GM10266 (cell line): ENCODE measurements around the gene SYTL3.

ENCODE experiments used
- DNase-seq: peaks from one replicate; pipeline ENCODE4 v3.0.0; 2012; ENCODE audit errors: extremely low spot score
- TF ChIP-seq, protein P1 (sequence below): IDR thresholded peaks from 2 replicates; pipeline ENCODE4 v1.5.1; 2012; ENCODE audit warnings: mild to moderate bottlenecking, low read depth; ENCODE audit not compliant: control insufficient read depth, insufficient read depth; ENCODE audit errors: missing control alignments

Gene SYTL3

DNA sequence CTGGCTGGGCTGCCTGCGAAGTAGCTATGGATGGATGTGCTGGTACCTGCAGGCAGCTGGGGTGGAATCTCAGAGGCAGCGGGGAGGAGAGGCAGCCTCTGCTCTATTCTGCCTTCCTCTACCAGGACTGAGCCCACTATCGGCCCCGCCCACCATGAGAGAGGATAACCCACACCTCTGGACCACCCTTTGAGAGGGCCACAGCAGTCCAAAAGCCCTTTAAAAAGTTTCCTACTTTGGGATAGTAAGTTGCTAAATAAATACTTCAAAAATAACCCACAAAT, 133.3 kb downstream of the SYTL3 start:
- TF ChIP-seq, protein P1, sequence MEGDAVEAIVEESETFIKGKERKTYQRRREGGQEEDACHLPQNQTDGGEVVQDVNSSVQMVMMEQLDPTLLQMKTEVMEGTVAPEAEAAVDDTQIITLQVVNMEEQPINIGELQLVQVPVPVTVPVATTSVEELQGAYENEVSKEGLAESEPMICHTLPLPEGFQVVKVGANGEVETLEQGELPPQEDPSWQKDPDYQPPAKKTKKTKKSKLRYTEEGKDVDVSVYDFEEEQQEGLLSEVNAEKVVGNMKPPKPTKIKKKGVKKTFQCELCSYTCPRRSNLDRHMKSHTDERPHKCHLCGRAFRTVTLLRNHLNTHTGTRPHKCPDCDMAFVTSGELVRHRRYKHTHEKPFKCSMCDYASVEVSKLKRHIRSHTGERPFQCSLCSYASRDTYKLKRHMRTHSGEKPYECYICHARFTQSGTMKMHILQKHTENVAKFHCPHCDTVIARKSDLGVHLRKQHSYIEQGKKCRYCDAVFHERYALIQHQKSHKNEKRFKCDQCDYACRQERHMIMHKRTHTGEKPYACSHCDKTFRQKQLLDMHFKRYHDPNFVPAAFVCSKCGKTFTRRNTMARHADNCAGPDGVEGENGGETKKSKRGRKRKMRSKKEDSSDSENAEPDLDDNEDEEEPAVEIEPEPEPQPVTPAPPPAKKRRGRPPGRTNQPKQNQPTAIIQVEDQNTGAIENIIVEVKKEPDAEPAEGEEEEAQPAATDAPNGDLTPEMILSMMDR: no peak
- no peak for DNase-seq

DNA sequence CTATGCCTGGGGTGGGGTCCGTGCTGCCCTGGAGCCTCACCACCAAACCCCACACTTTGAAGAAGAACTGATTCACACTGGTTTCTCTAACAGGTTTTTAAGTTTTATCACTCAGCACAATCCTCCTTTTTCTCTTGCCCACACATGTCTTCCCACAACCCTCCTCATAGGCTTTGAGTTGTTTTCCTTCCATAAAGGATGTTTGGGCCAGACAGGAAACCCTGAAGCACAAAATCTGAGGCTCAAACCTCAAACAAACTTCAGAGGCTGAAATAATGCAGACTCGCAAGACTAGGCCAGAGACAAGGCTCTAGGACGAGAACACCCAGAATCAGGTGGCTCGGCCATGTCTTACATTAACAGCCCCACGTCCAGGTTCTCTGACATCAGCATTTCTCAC, 134.0 kb downstream of the SYTL3 start:
- TF ChIP-seq, protein P1: no peak

DNA sequence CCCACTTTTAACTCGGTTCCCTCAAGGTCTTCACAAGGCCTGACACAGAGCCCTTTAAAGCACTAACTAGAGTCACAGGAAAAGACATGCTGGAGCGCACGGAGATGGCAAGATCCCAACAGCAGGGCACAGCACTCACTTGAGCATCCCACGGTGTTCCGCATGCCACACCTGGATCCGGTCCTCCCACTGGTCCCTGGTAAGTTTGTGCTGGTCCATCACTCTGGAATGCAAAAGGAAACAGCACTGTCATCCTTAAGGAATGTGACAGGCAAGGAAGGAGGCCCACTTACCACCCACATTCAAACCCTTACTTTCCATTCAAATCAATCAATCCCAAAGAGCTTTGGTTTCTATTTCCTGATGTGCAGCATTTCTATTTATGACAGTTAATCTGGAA, 134.7 kb downstream of the SYTL3 start:
- no peak for DNase-seq
- TF ChIP-seq, protein P1: no peak

More for the DNA sequence above, 134.0 kb downstream of the SYTL3 start:
- DNase-seq: no peak

DNA sequence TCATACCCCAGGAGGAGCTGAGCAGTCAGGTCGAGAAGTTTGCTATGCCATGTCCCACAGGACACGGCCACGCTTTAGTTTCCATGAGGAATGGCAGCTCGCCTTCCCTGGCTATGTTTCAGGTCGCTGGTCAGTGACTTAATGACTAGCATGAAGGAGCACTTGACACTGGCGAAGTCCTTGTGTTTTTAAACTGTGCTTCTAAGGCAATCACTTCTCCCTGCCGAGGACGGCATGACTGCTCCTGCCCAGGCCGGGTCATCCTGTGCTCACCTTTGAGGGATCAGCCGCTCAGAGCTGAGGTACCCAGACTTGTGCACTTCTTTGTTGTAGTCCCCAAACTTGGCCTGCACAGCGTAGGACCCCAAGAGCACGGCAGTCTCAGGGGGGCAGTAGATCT, 135.2 kb downstream of the SYTL3 start:
- TF ChIP-seq, protein P1: no peak
- DNase-seq: no peak

DNA sequence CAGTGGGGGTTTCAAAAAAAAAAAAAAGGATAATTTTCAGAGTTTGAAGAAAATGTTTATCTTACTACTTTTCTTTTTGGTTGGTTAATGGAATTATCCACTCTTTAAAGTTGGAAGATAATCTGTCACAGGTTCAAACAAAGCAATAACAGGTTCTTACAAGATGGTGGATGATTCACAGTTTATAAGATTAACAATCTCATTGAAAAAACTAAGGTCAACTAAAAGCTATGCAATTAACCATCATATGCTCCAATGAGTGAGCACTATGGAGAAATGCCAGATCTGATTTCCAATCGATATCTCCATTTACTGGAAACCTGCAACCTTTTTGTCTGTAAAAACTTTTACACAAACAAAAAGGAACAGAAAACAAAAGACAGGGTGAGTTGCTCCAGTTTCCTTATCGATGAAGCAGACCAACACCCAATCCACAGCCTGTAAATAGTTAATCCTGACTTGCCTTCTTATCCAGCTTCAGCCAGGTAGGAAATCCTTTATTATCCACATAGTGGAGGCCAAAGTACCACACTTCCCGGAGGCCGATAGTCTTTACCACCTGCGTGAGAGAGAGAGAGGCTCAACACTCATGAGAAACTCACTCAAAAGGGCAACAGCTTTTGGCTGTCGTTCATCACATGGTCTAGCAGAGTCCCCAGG, 136.9 kb downstream of the SYTL3 start:
- TF ChIP-seq, protein P1: no peak
- no peak for DNase-seq

DNA sequence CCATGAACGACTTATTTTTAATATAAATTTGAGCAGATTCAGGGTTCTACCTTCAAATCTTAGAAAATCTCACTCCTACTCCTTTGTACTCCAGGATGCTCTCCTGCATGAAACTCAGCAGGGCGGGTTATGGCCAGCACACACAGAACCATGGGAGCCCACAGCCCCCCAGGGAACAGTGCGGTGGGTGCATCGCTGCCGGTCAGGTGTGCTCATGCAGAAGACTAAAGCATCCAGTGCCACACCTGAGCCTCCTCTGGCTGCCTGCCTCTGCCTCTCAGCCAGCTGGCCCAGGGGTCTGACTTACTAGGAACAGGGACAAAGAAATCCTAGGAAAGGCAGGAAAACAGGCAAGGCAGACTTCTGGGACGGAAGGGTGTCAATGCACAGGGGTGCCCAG, 137.5 kb downstream of the SYTL3 start:
- DNase-seq: no peak
- TF ChIP-seq, protein P1: no peak

DNA sequence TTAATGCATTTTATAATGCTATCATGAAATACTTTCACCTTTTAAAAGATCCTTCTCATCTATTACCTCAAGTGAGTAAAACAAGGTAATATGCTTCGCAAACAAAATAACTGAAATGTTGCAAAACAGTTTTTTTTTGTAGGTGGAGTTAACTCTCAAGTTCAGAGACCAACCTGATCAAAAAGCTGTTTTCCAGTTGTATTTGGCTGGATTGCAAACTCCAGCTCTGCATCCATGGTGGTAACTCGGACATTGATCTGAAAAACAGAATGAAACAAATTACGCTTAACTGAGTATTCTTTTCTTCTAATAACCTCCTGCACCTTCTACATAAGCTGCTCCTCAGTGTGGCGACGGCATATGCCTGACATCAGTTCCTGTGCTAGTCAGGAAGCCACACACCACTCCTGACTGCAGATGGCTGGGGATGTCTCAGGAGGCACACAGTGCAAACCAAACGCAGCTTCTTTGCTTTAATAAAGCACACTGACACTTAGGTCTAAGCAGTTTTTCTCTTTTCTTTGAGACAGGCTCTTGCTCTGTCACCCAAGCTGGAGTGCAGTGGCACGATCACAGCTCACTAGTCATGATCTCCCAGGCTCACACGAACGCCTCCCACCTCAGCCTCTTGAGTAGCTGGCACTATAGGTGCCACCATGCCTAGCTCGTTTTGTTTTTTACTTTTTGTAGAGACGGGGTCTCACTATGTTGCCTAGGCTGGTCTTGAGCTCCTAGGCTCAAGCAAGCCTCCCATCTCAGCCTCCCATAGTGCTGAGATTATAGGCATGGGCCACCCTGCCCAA, 139.5 kb downstream of the SYTL3 start:
- TF ChIP-seq, protein P1: no peak
- DNase-seq: no peak
